ENCODE results near the gene USP47. TPM values are rescaled to one million over a fixed set of nuclear protein-coding genes. Genes with fewer than 3 reads are reported as not detected.

Gene USP47
- total RNA-seq, 3 donors from 2014 or later: 82.9 to 118 (median 100.0) TPM

- no peaks in the 10 kb centered on the region for H3K27me3 ChIP-seq
- H3K4me3 ChIP-seq: no peak overlapping the region
- no peaks in the 10 kb centered on the region for H3K9me3 ChIP-seq
- no peaks in the 10 kb centered on the region for H3K36me3 ChIP-seq
- TF ChIP-seq POLR2A (IDR thresholded peaks at IDR 0.05): no peak
- TF ChIP-seq, protein P1, sequence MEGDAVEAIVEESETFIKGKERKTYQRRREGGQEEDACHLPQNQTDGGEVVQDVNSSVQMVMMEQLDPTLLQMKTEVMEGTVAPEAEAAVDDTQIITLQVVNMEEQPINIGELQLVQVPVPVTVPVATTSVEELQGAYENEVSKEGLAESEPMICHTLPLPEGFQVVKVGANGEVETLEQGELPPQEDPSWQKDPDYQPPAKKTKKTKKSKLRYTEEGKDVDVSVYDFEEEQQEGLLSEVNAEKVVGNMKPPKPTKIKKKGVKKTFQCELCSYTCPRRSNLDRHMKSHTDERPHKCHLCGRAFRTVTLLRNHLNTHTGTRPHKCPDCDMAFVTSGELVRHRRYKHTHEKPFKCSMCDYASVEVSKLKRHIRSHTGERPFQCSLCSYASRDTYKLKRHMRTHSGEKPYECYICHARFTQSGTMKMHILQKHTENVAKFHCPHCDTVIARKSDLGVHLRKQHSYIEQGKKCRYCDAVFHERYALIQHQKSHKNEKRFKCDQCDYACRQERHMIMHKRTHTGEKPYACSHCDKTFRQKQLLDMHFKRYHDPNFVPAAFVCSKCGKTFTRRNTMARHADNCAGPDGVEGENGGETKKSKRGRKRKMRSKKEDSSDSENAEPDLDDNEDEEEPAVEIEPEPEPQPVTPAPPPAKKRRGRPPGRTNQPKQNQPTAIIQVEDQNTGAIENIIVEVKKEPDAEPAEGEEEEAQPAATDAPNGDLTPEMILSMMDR (IDR thresholded peaks at IDR 0.05): peak in 1 of 3 donors; percentile 9
- intact Hi-C loops (cut with DNase I; ENCODE audit: low total_unique reads): no loop called here
- H3K27ac ChIP-seq: peak overlapping the region in 1 of 2 donors; percentile 3
- H3K4me1 ChIP-seq: peaks cover 0 to 4% of the 10 kb centered on the region in 2 donors
- no peak for DNase-seq (ENCODE audit: low spot score in 2 of 2)
Observed at GRCh38 chr11:11988681-11989261, 147.0 kb downstream of the USP47 start.

- Histone ChIP-seq H3K4me3 (no peak overlapping the region), H3K27me3 (no peaks in the 10 kb centered on the region), H3K9me3 (no peaks in the 10 kb centered on the region), H3K4me1 (peaks cover 0 to 6% of the 10 kb centered on the region in 2 donors), H3K27ac (no peak overlapping the region), H3K36me3 (no peaks in the 10 kb centered on the region)
- intact Hi-C loops (cut with DNase I; ENCODE audit: low total_unique reads): no loop called here
- no peak for DNase-seq (ENCODE audit: low spot score in 2 of 2)
- TF ChIP-seq, protein P1 (IDR thresholded peaks at IDR 0.05): no peak
- TF ChIP-seq POLR2A (IDR thresholded peaks at IDR 0.05): no peak
- no peak for TF ChIP-seq POLR2AphosphoS5 (IDR thresholded peaks at IDR 0.05)
Observed at GRCh38 chr11:11989774-11990744, 148.3 kb downstream of the USP47 start.

DNA sequence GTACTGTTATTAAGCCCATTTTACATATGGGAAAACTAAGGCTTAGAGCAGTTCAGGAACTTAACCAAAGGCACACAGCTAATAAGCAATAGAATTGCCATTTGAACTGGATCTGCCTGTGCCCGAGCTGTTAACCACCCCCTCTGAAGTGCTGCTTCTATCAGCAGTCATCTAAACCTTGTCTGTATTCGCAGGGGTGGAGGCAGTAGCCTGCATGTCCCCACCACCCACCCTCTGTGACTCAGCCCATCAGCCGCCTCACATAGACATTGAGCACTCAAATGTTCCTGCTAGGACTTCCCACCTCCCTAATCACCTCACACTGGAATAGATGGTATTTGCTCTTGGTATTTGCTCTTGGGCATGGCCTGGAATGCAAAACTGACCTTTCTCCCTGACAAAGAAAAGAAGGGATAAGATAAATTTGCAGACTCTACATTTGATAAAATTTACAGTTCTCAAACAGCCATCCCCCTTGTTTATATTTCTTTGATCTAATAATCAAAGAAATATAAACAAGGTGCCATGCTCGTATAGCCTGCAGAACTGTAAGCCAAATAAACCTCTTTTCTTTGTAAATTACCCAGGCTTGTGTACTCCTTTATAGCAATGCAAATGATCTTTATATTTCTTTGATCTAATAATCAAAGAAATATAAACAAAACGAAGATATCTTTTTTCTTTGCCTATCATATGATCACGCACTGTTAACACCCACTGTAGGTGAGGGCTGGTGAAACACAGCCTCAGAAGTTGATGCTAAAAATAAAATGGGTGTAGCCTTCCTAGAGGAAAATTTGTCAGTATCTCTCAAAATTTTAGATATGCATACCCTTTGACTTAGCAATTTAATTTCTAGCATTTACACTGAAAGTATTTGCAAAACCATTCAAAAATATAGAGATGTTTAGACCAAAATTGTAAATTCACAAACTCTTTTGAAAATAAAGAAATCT lies 150.8 kb downstream of the USP47 start:
- Histone ChIP-seq H3K27ac (no peak overlapping the region), H3K4me1 (peaks cover 0 to 6% of the 10 kb centered on the region in 2 donors), H3K36me3 (no peaks in the 10 kb centered on the region), H3K27me3 (no peaks in the 10 kb centered on the region), H3K9me3 (no peaks in the 10 kb centered on the region), H3K4me3 (no peak overlapping the region)
- intact Hi-C loops (cut with DNase I; ENCODE audit: low total_unique reads): no loop called here
- TF ChIP-seq, protein P1 (IDR thresholded peaks at IDR 0.05): no peak
- TF ChIP-seq POLR2AphosphoS5 (IDR thresholded peaks at IDR 0.05) (no peak), POLR2A (IDR thresholded peaks at IDR 0.05) (no peak)
- DNase-seq (ENCODE audit: low spot score in 2 of 2): no peak

GRCh38 chr11:11993839-11994238 lies 152.1 kb downstream of the USP47 start:
- Histone ChIP-seq H3K27ac (peak overlapping the region; percentile 30 to 51), H3K27me3 (no peaks in the 10 kb centered on the region), H3K4me3 (no peak overlapping the region), H3K9me3 (no peaks in the 10 kb centered on the region), H3K36me3 (no peaks in the 10 kb centered on the region), H3K4me1 (peaks cover 0 to 6% of the 10 kb centered on the region in 2 donors)
- intact Hi-C loops (cut with DNase I; ENCODE audit: low total_unique reads): no loop called here
- TF ChIP-seq, protein P1 (IDR thresholded peaks at IDR 0.05): no peak
- TF ChIP-seq POLR2A (IDR thresholded peaks at IDR 0.05) (no peak), POLR2AphosphoS5 (IDR thresholded peaks at IDR 0.05) (no peak)
- peak in 1 of 2 donors; percentile 68 for DNase-seq (ENCODE audit: low spot score in 2 of 2)
